Fibroblast of mammary gland (primary cell): ENCODE results near the gene SP6.

Experiments
- DNase-seq: peaks from one replicate; pipeline ENCODE4 v3.0.0-alpha.2; 2010; ENCODE audit warnings: low read depth
- H3K4me3 ChIP-seq: 2 replicates; pipeline ENCODE4 v1.5.1; 2011; ENCODE audit warnings: low read depth, mild to moderate bottlenecking, low read length, moderate library complexity; ENCODE audit not compliant: control insufficient read depth
- CTCF ChIP-seq: conservative IDR thresholded peaks from 2 replicates; pipeline ENCODE4 v1.5.1; 2011; ENCODE audit warnings: low read depth, low read length, inconsistent platforms; ENCODE audit not compliant: control insufficient read depth, insufficient read depth

SP6 gene

GRCh38 chr17:47853616-47854015, 2.7 kb upstream of the SP6 start:
- no peak for DNase-seq
- no peak for TF ChIP-seq CTCF
- no peak overlapping the region for H3K4me3 ChIP-seq

DNA sequence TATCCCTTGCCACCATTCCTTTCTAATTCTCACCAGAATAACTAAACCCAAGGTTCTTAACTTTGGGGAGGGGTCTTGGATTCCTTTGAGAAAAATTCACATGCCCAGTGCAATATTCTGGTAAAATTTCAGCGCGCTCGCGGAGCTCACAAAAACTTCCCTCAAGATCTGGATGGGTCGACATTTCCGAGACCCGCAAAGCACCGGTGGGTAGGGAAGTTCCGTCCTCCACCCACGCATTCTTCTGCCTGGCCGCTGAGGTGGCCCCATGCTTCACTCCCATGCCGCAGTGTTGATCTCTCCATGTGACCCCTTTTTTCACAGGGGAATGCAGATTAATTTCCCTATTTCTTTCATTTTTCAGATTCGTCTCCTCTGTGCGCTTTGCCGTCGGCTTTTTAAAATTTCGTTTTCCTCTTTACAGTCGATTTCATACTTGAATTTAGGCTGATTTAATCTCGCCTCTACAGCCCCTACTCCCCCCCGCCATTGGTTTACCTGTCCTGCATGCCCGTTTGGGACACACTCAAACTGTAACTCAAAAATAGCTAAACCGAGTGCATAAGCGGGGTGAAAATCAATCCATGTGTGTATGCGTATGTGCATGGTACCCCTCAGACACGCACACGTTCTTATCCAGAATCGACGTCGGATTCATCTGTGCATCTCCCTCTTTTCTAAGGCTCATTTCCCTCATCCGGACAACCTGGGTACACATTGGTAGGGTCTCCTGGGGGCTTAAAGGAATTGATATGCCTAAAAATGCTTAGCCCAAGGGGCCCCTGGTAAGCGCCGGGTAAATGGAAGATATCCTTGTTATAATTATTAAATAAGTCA, 1.4 kb upstream of the SP6 start:
- no peak for DNase-seq
- no peak overlapping the region for H3K4me3 ChIP-seq
- no peak for TF ChIP-seq CTCF

DNA sequence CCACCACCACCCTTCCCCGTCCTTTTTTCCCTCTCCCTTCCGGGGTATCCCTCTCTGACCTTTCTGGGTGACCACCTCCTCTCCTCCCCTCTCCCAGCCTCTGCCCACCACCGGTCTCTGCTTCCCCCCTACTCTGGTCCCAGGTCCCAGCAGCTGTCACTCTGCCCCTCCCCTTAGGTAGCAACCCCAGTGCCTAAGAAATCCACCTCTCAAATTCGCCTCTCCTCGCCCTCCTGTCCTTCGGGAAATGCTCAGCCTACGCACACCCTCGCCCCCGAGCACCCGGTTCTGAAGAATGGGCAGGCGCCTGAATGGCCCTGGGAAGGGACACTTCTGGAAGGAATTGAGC, 775 bp upstream of the SP6 start:
- DNase-seq = no peak
- no peak for TF ChIP-seq CTCF
- no peak overlapping the region for H3K4me3 ChIP-seq

DNA sequence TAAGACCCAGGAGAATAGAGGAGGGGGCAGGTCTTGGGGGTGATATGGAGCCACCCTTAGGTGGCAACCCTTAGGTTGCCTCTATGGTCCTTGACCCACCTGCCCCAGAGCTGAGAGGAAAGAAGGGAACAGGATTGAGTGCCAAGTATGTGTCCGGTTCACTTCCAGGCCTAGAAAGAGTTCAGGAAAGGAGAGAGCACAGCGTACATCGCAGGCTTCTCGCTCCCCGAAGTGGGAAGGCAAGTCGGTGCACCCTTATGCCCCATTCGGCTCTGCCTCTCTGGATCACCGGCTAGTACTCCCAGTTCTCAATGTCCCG, 631 bp downstream of the SP6 start:
- TF ChIP-seq CTCF = no peak
- H3K4me3 ChIP-seq = no peak overlapping the region
- no peak for DNase-seq

GRCh38 chr17:47848198-47848513, 2.8 kb downstream of the SP6 start:
- TF ChIP-seq CTCF = no peak
- no peak overlapping the region for H3K4me3 ChIP-seq
- DNase-seq = no peak

DNA sequence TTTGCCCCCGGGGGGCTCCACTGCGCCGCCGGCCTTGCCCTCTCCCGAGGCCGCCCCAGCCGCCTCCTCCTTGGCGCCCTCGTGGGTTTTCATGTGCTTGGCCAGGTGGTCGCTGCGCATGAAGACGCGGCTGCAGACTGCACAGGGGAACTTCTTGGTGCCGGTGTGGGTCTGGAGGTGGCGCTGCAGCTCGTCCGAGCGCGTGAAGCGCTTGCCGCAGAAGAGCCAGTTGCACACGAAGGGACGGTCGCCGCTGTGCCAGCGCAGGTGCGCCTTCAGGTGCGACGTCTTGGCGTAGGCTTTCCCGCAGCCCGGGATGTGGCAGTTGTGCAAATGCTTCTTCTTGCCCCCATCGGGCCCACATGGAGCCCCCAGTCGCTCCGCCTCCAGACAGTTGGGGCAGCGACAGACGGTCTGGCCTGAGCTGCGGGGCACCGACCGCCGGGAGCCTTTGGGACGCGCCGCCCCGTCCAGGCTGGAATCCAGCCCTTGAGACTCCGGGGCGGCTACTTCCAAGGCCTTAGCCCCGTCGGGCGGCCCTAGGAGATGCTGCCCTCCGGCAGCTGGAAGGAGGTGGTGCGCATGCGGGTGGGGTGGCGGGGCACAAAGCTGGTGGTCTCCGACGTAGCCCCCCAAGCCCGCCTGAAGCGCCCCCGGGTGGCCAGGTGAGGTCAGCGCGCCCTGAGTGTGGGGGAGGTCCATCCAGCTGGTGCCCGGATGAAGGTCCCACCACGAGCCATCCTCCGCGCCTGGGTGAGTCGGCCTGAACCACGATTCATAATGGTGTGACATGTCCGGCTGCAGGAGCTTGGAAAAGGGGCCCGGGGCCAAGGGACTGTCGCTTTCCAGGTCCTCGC, 3.4 kb downstream of the SP6 start:
- TF ChIP-seq CTCF = peak; percentile 26
- peak; percentile 19 for DNase-seq
- H3K4me3 ChIP-seq = no peak overlapping the region
